Smooth muscle cell of the brain vasculature (primary cell): ENCODE measurements around the gene C2CD4D.

Experiments
- DNase-seq: peaks from one replicate; pipeline ENCODE4 v3.0.0-alpha.2; 2012; ENCODE audit warnings: low read depth, low spot score

C2CD4D gene

GRCh38 chr1:151814971-151815545 is 24.6 kb downstream of the C2CD4D start:
- DNase-seq, result no peak

- DNase-seq, result no peak
Measured at GRCh38 chr1:151814426-151814825, 25.2 kb downstream of the C2CD4D start.

- no peak for DNase-seq
Measured at GRCh38 chr1:151813271-151813977, 26.2 kb downstream of the C2CD4D start.

- DNase-seq, result no peak
Measured at GRCh38 chr1:151811181-151811580, 28.4 kb downstream of the C2CD4D start.

GRCh38 chr1:151809985-151810556 is 29.5 kb downstream of the C2CD4D start:
- no peak for DNase-seq

- no peak for DNase-seq
Measured at GRCh38 chr1:151809290-151809984, 30.2 kb downstream of the C2CD4D start.

- DNase-seq, result no peak
Measured at GRCh38 chr1:151807766-151808165, 31.9 kb downstream of the C2CD4D start.

GRCh38 chr1:151807131-151807530 is 32.5 kb downstream of the C2CD4D start:
- DNase-seq, result no peak

- no peak for DNase-seq
Measured at GRCh38 chr1:151806170-151806569, 33.5 kb downstream of the C2CD4D start.

- DNase-seq, result no peak
Measured at GRCh38 chr1:151805066-151805820, 34.4 kb downstream of the C2CD4D start, which contains the start of gene LINGO4. Gene LINGO4, minus strand, starts transcription at chr1:151805419. Its CDS starts 2,715 bp downstream, at chr1:151802704.

- no peak for DNase-seq
Measured at GRCh38 chr1:151803915-151804314, 35.7 kb downstream of the C2CD4D start.

GRCh38 chr1:151803164-151803563 is 36.5 kb downstream of the C2CD4D start:
- DNase-seq, result no peak

GRCh38 chr1:151802372-151802771 is 37.2 kb downstream of the C2CD4D start:
- no peak for DNase-seq

GRCh38 chr1:151801846-151802245 is 37.8 kb downstream of the C2CD4D start:
- DNase-seq, result no peak

- no peak for DNase-seq
Measured at GRCh38 chr1:151801310-151801820, 38.3 kb downstream of the C2CD4D start.

- DNase-seq, result no peak
Measured at GRCh38 chr1:151800830-151801229, 38.8 kb downstream of the C2CD4D start.

- no peak for DNase-seq
Measured at GRCh38 chr1:151799179-151800022, 40.2 kb downstream of the C2CD4D start.

- DNase-seq, result no peak
Measured at GRCh38 chr1:151798571-151798970, 41.0 kb downstream of the C2CD4D start.

GRCh38 chr1:151790940-151791651 is 48.5 kb downstream of the C2CD4D start:
- DNase-seq, result no peak
